NCI-H1048 (cell line): ENCODE results near the gene RAB7A.
"Not testable (repeated sequence)": the region's sequence is repeated elsewhere in the genome, so short reads cannot be mapped to it uniquely, and the experiment has no call there.

Experiments used
- DNase-seq: peaks from one replicate; lab custom pipeline; 2025; lab: John Stamatoyannopoulos, UW

The RAB7A gene

DNA sequence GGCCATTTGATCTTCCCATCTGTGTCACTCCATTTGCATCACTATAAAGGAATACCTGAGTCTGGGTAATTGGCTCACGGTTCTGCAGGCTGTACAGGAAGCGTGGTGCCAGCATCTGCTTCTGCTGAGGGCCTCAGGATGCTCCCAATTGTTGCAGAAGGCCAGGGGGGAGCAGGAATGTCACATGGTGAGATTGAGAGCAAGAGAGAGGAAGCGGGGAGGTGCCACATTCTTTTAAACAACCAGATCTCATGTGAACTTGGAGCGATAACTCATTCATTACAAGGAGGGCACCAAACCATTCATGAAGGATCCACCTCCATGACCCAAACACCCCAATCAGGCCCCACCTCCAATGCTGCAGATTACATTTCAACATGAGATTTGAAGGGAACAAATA lies 13.1 kb upstream of the RAB7A start:
- no peak for DNase-seq

DNA sequence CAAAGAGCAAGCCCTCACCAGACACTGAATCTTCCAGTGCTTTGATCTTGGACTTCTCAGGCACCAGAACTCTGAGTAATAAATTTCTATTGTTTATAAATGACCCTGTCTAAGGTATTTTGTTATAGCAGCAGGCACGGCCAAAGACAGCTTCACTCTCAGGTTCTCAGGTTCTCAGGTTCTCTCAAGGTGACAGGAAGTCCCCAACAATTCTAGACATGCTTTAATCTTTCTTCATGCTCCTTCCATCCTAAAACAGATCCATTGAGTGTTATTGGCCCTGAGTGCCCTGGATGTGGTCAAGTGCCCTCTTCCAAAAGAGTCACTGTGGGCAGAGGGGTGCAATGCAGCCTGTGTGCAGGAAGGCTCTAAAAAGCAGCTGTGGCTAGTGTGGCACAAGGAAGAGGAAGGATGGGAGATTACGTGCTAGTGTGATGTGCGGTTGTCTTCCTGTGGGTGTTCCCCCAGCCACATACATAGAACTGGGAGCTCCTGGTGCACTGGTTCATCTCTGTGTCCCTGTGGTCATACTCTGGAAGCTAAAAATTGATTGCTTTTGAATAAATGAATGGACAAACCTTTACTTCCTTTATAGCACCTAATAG lies 11.0 kb upstream of the RAB7A start:
- DNase-seq: no peak

DNA sequence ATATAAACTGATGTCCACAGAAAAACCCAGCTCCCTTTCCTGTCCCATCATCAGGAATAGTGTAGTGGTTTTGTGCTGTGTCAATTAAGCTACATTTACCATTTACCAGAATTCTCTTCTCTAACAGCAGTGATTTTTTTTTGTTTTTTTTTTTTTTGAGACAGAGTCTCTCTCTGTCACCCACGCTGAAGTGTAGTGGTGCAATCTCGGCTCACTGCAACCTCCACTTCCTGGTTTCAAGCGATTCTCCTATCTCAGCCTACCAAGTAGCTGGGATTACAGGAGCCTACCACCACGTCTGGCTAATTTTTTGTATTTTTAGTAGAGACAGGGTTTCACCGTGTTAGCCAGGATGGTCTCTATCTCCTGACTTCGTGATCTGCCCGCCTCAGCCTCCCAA lies 7.1 kb upstream of the RAB7A start:
- not testable (repeated sequence) for DNase-seq

DNA sequence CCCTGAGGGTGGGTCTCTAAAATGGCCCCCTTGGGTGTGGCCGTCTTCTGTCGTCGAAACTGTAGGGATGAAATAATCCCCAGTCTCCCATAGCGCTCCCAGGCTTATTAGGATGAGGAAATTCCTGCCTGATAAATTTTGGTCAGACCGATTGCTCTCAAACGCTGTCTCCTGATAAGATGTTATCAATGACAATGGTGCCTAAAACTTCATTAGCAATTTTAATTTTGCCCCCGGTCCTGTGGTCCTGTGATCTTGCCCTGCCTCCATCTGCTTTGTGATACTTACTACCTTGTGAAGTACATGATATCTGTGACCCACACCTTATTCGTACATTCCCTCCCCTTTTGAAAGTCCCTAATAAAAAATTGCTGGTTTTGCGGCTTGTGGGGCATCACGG lies 5.1 kb upstream of the RAB7A start:
- DNase-seq: no peak

DNA sequence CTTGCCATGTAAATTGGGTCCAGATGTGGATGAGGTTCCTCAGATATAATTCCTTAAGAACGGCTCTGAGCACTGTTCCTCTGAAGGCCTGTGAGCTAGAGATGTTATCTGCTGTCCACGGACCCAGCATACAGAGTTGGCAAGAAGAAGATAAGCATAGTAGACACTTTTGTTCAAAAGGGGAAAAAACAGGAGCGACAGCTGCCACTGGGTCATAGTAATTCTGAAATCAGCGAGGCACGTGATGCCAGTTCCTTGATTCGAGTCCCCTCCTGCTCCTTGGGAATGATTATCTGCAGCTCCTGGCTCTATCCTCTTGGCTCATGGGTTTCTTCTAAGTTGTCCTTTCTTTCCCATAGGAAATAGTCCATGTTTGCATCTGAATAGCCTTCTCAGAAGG lies 2.5 kb upstream of the RAB7A start:
- DNase-seq: no peak

DNA sequence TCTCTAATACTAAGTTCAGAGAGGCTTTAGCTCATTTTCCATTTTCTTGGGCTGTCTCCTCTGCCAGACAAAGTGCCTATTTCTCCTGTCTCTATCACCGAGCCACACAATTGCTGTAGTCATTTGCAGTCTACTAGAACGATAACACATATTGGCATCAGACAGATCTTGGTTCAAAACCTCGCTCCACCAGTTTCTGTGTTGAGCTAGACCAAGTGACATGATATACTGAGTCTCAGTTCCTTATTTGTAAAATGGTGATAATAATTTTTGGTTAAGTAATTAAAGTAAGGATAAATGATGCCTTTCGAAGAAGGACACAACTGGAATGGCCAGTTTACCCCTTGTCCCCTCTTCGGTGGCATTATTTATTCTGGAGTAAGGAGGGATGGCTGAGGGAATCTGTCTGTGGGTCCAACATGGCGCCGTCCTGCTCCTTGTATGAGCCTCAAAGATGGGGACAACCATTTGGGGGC lies 398 bp upstream of the RAB7A start:
- DNase-seq: no peak

DNA sequence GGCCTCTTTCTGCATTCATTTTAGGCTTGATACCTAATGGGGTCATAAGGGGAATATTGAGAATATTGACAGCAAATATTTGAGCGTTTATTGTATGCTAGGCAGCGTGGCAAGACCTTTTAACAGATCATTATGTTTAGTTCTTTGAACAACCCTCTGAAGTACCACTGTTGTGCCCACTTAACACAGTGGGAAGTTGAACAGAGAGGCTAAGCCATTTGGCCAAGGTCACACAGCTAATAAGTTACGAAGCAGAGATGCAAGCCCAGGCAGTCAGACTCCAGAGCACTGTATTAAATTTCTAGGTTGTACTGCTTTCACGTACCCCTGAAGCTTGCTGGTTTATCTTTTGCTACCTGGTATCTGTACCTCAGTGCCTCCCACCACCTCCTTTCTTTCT lies 1.1 kb downstream of the RAB7A start:
- no peak for DNase-seq

DNA sequence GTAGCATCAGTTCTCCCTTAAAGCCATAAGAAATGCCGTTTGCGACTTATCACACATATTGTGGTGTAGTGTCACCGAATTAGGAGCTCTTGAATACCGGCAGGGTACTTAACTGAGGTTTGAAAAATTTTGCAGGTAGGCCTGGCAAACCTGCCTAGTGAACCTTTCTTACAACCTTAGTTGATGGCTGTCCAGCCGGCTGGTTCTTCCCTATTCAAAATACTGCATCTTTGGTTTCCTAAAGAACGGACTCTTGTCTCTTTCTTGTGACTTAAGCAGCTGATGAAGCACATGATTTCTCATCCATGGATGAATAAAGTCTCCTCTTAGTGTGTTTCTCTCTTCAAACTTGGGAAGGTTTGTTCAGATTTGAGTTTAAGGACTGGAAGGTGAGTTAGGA lies 1.5 kb downstream of the RAB7A start:
- no peak for DNase-seq

DNA sequence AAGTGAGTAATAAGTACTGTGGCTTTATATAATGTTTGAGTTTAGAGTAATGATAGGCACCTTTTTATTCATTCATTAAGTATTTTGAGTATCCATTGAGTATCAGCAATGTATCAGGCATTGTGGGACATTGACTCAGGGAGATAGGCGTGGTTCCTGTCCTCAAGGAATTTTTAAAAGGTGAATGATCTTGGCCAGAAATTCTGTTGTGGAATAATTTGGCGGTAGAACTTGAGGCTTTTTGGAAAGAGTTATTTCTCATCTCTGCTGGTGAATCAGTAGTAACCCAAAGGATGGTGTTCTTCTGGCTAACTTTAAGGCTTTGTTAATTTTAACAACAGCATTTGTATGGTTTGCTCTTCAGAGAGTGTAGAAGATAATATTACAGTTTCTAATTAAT lies 2.0 kb downstream of the RAB7A start:
- DNase-seq: no peak

DNA sequence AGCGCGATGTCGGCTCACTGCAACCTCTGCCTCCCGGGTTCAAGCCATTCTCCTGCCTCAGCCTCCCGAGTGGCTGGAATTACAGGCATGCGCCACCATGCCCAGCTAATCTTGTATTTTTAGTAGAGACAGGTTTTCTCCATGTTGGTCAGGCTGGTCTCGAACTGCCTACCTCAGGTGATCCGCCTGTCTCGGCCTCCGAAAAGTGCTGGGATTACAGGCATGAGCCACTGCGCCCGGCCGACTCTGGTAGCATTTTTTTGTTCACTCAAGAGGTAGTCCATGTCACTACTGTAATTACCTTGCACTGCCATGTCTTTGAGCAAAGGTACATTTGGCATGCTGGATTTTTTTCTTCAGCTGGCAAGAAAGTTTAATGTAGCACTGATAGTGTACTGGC lies 2.5 kb downstream of the RAB7A start:
- DNase-seq: not testable (repeated sequence)

DNA sequence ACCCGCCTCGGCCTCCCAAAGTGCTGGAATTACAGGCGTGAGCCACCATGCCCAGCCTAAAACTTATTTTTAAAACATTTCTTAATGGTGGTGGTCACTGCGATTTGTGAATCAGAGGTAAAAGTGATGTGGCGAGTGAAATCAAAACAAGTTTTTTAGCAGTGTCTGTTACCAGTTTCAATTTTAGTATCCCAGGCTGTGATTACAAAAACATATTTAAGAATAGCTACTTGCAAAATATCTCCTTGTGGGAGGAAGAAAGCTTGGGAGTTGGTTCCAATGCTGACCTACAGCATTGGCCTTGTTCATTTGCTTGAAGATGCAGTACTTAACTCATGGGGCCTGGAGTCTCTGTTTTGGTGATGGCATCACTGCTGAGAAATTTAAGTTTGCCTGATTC lies 4.5 kb downstream of the RAB7A start:
- DNase-seq: no peak

DNA sequence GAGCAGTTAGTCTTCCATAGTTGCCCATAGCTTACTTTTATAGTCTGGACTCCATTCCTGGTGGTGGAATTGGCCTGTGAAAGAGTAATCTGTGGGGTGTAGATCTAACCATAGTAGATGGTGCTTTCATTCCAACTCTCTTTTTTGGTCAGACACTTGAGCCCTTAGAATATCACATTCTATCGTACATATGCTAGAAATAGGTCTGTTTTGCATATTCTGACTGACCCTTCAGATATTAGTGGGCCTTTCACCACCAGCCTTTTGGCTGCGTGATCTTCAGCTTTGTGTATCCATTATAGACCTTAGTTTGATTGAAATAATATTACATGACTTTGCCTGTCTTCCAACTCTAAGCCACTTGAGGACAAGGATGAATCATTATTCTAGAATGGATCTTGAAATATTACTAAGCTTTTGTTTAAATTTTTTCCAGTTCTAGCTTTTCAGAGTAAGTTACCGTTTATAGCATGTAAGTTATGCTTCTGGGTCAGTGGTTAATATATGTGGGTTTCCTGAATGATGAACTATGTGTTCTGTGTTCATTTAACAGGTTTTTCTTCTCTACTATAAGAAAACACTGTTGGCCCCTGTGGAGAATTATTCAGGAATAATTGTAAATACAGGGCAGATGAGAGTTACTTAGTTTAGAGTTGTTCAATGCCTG lies 8.7 kb downstream of the RAB7A start:
- DNase-seq: no peak

DNA sequence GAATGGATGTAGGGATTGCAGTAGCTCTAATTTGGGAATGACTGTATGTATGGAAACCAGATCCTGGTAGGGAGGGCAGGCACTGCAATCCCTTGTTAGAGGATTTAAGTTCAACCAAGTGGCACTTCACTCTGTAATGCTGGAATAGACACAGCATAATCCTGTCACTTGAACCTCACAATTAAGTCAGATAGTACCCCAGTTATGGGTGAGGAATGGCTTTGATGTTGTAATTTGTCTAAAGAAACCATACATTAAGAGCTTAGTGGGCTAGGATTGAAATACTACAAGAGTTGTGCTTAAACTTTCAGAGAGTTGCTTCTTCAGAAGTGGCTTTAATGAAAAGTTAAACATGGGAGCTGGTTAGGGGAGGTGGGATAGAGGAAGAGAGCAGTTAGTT lies 9.3 kb downstream of the RAB7A start:
- DNase-seq: no peak

DNA sequence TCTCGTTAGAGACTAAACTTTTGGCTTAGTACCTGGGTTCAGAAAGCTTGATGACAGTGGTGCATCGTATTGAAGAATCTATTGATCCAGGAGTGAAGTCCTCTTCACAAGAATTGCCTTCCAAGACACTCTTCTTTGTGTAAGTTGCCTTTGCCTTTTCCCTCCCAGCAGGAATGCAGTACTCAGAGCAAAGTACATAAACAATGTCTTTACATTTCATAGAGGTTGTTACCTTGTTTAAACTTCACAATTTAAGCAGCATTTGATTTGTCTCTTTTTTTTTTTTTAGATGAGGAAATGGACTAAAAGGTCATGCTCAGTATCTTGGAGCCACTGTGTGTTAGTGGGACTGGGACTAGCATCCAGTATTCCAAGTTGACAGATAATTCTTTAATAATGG lies 9.9 kb downstream of the RAB7A start:
- DNase-seq: no peak

DNA sequence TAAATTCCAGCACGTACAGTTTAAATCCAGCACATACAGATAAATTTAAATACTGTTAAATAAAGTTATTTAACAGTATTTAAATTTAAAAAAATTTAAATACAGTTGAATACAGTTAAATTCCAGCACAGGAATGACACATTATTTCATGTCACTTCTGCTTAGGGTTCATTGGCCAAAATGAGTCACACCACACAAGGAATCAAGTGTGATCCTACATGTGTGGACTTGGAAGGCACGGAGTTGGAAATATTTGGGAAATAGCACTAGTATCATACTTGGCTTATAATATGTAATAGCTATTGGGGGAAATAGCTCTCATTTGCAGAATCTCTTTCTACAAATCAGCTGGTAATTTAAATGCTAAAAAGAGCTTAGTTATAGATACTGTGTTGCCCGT lies 10.6 kb downstream of the RAB7A start:
- no peak for DNase-seq

DNA sequence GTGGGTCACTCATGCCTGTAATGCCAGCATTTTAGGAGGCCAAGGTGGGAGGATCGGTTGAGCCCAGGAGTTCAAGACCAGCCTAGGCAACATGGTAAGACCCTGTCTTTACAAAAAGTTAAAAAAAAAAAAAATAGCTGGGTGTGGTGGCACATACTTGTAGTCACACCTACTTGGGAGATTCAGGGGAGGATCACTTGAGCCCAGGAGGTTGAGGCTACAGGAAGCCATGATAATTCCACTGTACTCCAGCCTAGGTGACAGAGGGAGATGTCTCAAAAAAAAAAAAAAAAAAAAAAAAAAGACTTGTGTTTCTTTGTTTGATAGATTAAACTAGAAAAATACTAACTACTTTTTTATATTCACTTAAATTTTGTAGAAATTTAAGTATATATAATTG lies 14.6 kb downstream of the RAB7A start:
- no peak for DNase-seq

DNA sequence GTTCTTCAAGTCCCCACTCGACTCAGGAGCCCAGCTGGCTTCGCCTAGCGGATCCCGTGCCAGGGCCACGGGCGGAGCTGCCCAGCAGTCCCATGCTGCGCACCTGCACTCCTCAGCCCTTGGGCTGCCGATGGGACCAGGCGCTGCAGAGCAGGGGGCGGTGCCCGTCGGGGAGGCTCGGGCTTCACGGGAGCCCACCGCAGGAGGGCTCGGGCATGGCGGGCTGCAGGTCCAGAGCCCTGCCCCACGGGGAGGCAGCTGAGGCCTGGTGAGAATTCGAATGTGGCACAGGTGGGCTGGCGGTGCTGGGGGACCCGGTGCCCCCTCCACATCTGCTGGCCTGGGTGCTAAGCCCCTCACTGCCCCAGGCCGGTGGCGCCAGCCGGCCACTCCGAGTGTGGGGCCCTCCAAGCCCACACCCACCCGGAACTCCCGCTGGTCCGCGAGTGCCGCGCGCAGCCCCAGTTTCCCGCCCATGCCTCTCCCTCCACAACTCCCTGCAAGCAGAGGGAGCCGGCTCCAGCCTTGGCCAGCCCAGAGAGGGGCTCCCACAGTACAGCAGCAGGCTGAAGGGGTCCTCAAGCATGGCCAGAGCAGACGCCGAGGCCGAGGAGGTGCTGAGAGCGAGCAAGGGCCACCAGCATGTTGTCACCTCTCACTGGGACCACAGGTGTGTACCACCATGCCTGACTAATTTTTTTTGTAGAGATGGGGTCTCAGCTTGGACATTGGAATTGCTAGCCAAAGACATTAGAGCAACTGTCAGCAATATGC lies 17.0 kb downstream of the RAB7A start:
- no peak for DNase-seq

DNA sequence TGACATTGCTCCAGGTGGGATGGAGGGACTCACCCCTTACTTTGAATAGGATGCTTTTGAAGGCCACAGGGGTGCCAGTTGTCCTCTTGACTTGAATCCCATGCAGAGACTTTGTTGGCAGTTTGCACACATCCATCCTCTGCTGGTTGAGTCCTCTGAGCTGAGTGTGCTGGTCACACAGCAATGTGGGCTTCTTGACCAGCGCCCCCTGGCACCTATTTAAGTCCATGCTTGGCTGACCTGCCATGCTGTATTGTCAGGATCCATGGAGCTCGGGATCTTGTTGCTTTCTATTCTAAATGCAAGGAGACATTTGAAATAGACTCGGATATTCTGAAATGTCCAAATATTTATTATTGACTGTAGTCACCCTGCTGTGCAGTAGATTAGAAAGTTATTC lies 19.8 kb downstream of the RAB7A start:
- no peak for DNase-seq

DNA sequence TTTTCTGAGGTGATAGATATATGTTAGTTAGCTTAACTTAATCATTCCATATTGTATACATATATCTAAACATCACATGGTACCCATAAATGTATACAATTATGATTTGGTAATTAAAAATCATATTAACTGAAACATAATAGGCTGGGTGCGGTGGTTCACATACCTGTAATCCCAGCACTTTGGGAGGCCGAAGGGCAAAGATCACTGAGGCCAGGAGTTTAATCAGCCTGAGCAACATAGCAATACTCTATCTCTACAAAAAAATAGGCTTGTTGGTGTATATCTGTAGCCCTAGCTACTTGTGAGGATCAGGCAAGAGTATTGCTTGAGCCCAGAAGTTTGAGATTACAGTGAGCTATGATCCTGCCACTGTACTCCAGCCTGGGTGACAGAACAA lies 20.9 kb downstream of the RAB7A start:
- DNase-seq: no peak

DNA sequence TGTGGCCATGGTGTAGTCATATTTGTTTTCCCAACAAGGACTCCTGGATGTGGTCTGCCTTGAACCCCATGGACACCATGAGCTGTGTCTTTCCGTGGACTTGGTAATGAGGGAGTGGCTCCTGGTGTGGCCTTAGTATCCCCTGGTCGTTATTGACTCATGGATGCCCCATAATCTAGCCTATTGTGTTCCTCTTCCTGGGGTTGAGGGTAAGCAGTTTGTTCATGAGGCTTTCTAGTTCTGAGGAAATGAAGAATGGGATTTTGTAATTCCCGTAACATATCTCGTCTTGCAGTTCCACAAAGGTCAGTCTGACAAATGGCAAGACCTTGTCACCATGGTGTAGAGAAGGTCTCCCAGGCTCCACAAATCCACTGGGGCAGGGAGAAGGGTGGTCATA lies 22.6 kb downstream of the RAB7A start:
- no peak for DNase-seq

DNA sequence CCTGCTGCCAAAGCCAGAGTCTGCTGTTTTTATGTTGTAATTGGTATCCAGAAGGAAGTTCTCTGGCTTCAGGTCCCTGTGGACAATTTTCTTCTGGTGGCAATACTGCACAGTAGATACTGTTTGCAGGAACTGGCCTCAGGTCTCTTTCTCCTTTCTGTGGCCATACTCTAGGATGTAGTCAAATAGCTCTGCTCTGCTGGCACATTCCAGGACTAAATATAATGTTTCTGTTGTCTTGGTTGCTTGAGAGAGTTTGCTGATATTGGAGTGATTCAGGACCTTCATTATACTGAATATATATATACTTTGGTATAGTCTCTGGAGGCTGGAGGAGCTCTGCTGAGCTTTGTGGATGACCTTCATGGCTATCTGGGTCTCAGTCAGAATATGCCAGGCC lies 23.1 kb downstream of the RAB7A start:
- DNase-seq: no peak

DNA sequence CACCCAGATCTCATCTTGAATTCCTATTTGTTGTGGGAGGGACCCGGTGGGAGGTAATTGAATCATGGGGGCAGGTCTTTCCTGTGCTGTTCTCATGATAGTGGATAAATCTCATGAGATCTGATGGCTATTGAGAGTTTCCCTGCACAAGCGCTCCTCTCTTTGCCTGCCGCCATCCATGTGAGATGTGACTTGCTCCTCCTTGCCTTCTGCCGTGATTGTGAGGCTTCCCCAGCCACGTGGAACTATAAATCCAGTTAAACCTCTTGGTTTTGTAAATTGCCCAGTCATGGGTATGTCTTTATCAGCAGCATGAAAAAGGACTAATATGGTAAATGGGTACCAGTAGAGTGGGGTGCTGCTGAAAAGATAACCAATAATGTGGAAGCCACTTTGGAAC lies 23.6 kb downstream of the RAB7A start:
- not testable (repeated sequence) for DNase-seq

DNA sequence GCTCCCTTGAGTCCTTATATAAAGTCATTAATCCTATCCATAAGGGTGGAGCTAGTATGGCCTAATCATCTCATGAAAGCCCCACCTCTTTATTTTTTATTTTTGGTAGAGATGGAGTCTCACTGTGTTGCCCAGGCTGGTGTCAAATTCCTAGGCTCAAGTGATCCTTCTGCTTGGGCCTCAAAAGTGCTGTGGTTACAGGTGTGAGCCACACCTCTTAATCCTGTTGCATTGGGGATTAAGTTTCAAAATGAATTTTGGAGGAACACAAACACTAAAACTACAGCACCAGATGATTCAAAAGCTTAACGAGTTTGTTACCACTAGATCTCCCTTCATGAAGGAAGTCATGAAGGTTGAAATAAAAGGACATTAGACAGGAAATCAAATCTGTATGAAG lies 27.7 kb downstream of the RAB7A start:
- DNase-seq: no peak
